GM12873 (cell line): ENCODE results near the gene PKNOX1.

Experiments
- TF ChIP-seq, protein P1 (sequence below): IDR thresholded peaks from 2 replicates; pipeline ENCODE4 v1.5.1; 2012; ENCODE audit warnings: low read depth, mild to moderate bottlenecking, moderate library complexity, low read length, control low read depth; ENCODE audit not compliant: insufficient read depth; ENCODE audit errors: missing control alignments

Gene PKNOX1

DNA sequence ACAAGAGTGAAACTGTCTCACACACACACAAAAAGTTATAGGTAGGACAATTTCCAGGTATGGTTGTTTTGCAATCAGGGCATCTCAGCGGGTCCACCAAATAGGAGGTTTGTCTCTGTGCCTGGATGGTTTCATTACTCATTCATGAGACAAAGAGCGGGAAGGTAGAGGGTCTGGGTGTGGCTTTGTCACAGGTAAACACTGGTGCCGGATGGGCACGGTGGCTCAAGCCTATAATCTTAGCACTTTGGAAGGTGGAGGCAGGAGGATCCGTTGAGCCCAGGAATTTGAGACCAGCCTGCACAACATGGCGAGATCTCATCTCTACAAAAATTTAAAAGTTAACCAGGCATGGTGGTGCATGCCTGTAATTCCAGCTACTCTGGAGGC lies 32.7 kb upstream of the PKNOX1 start:
- TF ChIP-seq, protein P1, sequence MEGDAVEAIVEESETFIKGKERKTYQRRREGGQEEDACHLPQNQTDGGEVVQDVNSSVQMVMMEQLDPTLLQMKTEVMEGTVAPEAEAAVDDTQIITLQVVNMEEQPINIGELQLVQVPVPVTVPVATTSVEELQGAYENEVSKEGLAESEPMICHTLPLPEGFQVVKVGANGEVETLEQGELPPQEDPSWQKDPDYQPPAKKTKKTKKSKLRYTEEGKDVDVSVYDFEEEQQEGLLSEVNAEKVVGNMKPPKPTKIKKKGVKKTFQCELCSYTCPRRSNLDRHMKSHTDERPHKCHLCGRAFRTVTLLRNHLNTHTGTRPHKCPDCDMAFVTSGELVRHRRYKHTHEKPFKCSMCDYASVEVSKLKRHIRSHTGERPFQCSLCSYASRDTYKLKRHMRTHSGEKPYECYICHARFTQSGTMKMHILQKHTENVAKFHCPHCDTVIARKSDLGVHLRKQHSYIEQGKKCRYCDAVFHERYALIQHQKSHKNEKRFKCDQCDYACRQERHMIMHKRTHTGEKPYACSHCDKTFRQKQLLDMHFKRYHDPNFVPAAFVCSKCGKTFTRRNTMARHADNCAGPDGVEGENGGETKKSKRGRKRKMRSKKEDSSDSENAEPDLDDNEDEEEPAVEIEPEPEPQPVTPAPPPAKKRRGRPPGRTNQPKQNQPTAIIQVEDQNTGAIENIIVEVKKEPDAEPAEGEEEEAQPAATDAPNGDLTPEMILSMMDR: no peak

DNA sequence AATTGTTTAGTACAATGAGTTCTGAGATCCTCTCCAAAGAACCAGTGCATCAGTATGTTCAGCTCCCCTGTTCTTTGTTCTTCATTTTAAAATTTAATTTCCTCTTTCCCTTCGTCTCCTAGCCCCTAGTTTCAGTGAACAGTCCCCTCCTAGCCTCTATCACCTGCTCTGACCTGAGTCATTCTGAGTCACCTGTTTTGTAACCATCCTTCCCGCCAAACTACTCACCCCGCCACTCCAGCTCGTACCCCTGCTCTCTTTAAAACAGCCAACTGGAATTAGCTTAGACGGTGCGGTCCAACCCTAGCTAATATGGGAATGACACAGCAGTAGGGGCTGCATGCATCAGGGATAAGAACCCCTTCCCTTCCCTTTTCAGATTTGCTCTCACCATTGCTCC lies 32.1 kb upstream of the PKNOX1 start:
- TF ChIP-seq, protein P1: no peak

- TF ChIP-seq, protein P1: no peak
Observed at GRCh38 chr21:42956824-42957630, 17.3 kb upstream of the PKNOX1 start.

DNA sequence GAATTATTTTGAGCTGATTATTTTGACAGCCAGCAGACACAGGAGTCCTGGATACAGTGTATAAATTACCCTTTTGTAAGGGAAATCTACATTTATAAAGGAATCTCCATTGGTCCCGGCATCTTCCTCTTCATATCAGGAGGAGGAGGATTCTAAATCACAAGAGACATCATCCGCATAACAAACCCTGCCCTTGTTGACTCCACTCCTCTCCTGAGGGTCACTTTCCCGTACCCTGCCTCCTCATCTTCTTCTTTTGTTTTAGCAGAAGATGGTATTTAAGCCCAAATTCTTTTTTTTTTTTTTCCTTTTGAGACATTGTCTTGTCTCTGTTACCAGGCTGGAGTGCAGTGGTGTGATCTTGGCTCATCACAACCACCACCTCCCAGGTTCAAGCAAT lies 14.6 kb upstream of the PKNOX1 start:
- TF ChIP-seq, protein P1: no peak

GRCh38 chr21:42962380-42963007 lies 11.9 kb upstream of the PKNOX1 start:
- TF ChIP-seq, protein P1: no peak

DNA sequence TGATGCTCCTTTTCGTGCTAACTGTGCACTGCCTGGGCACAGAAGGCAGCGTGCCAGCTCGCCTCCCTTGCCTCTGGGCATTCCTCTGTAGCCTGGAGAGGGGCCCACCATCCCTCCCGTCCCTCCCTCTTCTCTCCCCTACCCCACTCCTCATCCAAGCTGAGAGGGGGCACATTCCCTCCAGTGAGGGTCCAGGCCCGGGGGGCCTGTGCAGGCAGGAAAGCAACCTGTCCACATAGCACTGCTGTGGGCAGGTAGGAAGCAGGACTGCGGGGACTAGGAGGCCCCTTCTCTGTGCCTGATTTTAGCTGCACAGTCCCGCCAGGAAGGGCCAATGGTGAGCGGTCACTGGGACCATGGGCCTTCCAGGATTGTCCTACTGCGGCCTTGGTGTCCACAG lies 10.3 kb upstream of the PKNOX1 start:
- TF ChIP-seq, protein P1: no peak

DNA sequence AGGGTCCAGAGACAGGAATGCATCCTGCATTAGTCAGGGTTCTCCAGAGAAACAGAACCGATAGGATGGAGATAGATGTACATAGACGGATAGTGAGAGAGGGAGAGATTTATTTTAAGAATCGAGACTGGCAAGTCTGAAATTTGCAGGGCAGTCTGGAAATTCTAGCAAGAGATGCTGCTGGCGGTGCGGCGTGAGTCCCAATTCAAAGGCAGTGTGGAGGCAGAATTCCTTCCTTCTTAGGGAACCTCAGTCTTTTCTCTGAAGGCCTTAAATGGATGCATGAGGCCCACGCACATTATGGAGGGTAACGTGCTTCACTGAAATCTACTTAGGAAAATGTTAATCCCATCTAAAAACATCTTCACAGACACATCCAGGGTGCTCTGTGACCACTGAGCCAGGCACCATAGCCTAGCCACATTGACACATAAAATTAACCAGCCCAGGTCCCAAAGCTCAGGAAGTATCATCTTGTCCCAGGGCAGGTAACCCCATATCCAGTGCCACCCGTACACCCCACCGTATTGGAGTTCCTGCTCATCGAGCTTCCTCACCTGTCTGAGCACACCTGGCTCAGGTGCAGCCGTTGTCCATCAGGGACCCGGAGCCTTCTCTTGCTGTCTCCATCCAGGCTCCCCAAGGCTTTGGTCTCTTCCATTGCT lies 9.7 kb upstream of the PKNOX1 start:
- TF ChIP-seq, protein P1: no peak
